T-cell (primary cell): ENCODE data around the gene CPLX3. TPM values are rescaled to one million over a fixed set of nuclear protein-coding genes. Genes with fewer than 3 reads are reported as not detected.

Source experiments
- ATAC-seq, 4 experiments: fragments of 200-7000 bp in 3 of 4; fragments of 150-1000 bp in 1 of 4; cut with Tn5 transposase; replicated peaks in 1 of 4; 1 replicate in 3 of 4; 2 replicates in 1 of 4; pipeline ENCODE4 v1.10.0; 2021; ENCODE audit warnings: moderate library complexity in 3 of 4, mild to moderate bottlenecking in 2 of 4, moderate number of reproducible peaks in 1 of 4
- CTCF ChIA-PET, 2 donors: fragments of 300-600 bp; sonication (Branson Sonifier 250); formaldehyde crosslinking; loops; one replicate each; lab custom pipeline; 2022; ENCODE audit warnings: antibody characterized with exemption in 2 of 2; lab: Charles Lee
- POLR2A ChIA-PET, 2 donors: fragments of 300-600 bp; sonication (Branson Sonifier 250); formaldehyde crosslinking; loops; one replicate each; lab custom pipeline; 2022; ENCODE audit warnings: antibody characterized with exemption in 2 of 2; lab: Charles Lee
- DNase-seq, 35 experiments: peaks; one replicate each; pipeline versions ENCODE4 v3.0.0 to v3.0.0-alpha.2; 2013 to 2023
- H3K27ac ChIP-seq: one replicate; pipeline ENCODE4 v1.5.1; 2013; ENCODE audit warnings: low read length
- H3K27me3 ChIP-seq, 2 experiments: replicated peaks in 1 of 2; 1 replicate in 1 of 2; 2 replicates in 1 of 2; pipeline versions ENCODE4 v1.6.1 to v1.7.0; 2013; ENCODE audit warnings: low read length in 1 of 2, mixed read lengths in 1 of 2; ENCODE audit not compliant: control insufficient read depth in 2 of 2, insufficient read depth in 2 of 2; ENCODE audit errors: extremely low read depth in 1 of 2
- H3K36me3 ChIP-seq, 2 donors: 1 replicate in 1 of 2; 2 replicates in 1 of 2; pipeline versions ENCODE4 v1.6.1 to v1.7.0; 2013; ENCODE audit warnings: low read length in 1 of 2; ENCODE audit not compliant: control insufficient read depth in 2 of 2, insufficient read depth in 1 of 2; ENCODE audit errors: extremely low read depth in 1 of 2
- H3K4me1 ChIP-seq, 2 experiments: 1 replicate in 1 of 2; 2 replicates in 1 of 2; pipeline versions ENCODE4 v1.6.1 to v1.7.0; 2013; ENCODE audit warnings: low read length in 2 of 2, mixed read lengths in 1 of 2; ENCODE audit not compliant: insufficient read depth in 2 of 2, control insufficient read depth in 1 of 2; ENCODE audit errors: extremely low read depth in 1 of 2
- H3K4me3 ChIP-seq, 2 donors: 1 replicate in 1 of 2; 2 replicates in 1 of 2; pipeline versions ENCODE4 v1.5.1 to v1.7.0; 2013; ENCODE audit warnings: mild to moderate bottlenecking in 2 of 2, low read length in 1 of 2, moderate library complexity in 1 of 2; ENCODE audit not compliant: control insufficient read depth in 1 of 2; ENCODE audit errors: extremely low read depth in 1 of 2
- H3K9me3 ChIP-seq: 2 replicates; pipeline ENCODE4 v1.7.0; 2013
- H3K27ac Mint-ChIP-seq, 2 donors: one replicate each; pipeline ENCODE4 v1.8.0; 2020 to 2021; ENCODE audit warnings: mild to moderate bottlenecking in 2 of 2, mixed read lengths in 2 of 2
- H3K27me3 Mint-ChIP-seq, 2 donors: one replicate each; pipeline ENCODE4 v1.8.0; 2021 to 2022; ENCODE audit warnings: mixed read lengths in 2 of 2
- H3K36me3 Mint-ChIP-seq: one replicate; pipeline ENCODE4 v1.8.0; 2021; ENCODE audit warnings: mixed read lengths
- H3K4me1 Mint-ChIP-seq, 3 donors: one replicate each; pipeline ENCODE4 v1.8.0; 2020 to 2022; ENCODE audit warnings: mixed read lengths in 3 of 3, mild to moderate bottlenecking in 1 of 3
- H3K4me3 Mint-ChIP-seq, 3 donors: one replicate each; pipeline ENCODE4 v1.8.0; 2020 to 2022; ENCODE audit warnings: mild to moderate bottlenecking in 3 of 3, mixed read lengths in 3 of 3, moderate library complexity in 3 of 3
- H3K9me3 Mint-ChIP-seq, 3 donors: one replicate each; pipeline ENCODE4 v1.8.0; 2020 to 2022; ENCODE audit warnings: mixed read lengths in 3 of 3
- WGBS: methylation state at CpG from one replicate; pipeline ENCODE4 v1.1.5; 2013; ENCODE audit warnings: missing lambda C conversion rate; ENCODE audit not compliant: insufficient coverage; 5-methylcytosine and 5-hydroxymethylcytosine counted together
- total RNA-seq, 35 experiments: library from RNA in 6 of 35; stranded (reverse) in 6 of 35; fragments of 120-200 nt in 1 of 35; gene quantifications; one replicate each; pipeline versions ENCODE4 v1.2.1 to v1.2.4 and lab custom pipeline; 2013 to 2026

Gene CPLX3
- total RNA-seq, 5 donors from 2014 or later (not counting 1 experiment from before 2014, with no cell fraction given): 0.16 to 0.50 (median 0.26) TPM; not detected in 2

DNA sequence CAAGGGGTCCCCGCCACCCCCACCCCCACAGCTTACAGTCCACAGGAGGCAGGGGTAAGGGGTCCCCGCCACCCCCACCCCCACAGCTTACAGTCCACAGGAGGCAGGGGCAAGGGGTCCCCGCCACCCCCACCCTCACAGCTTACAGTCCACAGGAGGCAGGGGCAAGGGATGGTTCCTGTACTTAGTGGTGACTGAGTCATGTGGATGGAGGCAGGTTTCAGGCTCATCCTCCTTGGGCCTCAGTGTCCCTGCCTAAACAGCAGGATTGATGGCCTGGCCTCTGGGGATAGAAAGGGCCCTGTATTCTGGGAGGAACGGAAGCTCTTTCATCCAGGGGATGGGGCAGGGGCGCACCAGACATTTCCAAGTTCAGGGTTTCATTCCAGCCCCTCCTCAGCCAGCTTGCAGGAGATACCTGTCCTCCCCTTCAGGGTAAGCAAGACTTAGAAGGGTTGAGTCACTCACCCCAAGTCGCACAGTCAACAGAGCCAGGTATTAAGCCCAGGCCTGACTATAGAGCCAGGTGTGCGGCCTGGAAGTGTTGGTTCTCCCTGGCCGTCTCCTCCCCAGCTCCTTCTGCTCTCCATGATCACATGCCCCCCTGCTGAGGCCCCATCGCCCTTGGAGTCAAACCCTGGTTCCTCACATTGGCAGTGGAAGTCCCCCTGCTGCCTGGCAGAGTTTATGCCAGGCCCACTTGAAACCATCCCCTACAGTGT, 32.0 kb upstream of the CPLX3 start:
- DNase-seq: peak in 1 of 35 experiments; percentile 18
- H3K9me3 Mint-ChIP-seq: no peaks in the 10 kb centered on the region
- ChIA-PET CTCF (interaction anchor here (0.8 to 8.6 kb wide), 9 partner anchors 10 to 229 kb away, joined by 3 to 158 read pairs (median 9); partner anchors contain the start of genes CSK (in 2 of the 2) and PPCDC (in 1 of the 2)), POLR2A (interaction anchor here (0.6 to 1.6 kb wide), 8 partner anchors 10 to 157 kb away, joined by 3 to 9 read pairs (median 3); partner anchors contain the start of gene CSK (in 1 of the 2))
- no peaks in the 10 kb centered on the region for H3K27me3 Mint-ChIP-seq
- peak in 2 of 4 experiments; percentile 22 to 27 for ATAC-seq
- peaks cover 1 to 59% of the 10 kb centered on the region in 2 donors for H3K36me3 ChIP-seq
- H3K36me3 Mint-ChIP-seq: peaks cover 27% of the 10 kb centered on the region
- H3K4me1 ChIP-seq: peaks cover 78 to 96% of the 10 kb centered on the region in 2 experiments
- H3K27ac Mint-ChIP-seq: peak overlapping the region; percentile 94 to 95
- H3K4me3 Mint-ChIP-seq: peak overlapping the region; percentile 54 to 65 (median 55)
- 75% methylated on average over 3 of the region's 9 CpGs for WGBS
- no peaks in the 10 kb centered on the region for H3K9me3 ChIP-seq
- H3K27me3 ChIP-seq: no peaks in the 10 kb centered on the region
- H3K27ac ChIP-seq: peak overlapping the region; percentile 74
- H3K4me1 Mint-ChIP-seq: peaks cover 89 to 94% (median 91%) of the 10 kb centered on the region in 3 donors
- no peak overlapping the region for H3K4me3 ChIP-seq

DNA sequence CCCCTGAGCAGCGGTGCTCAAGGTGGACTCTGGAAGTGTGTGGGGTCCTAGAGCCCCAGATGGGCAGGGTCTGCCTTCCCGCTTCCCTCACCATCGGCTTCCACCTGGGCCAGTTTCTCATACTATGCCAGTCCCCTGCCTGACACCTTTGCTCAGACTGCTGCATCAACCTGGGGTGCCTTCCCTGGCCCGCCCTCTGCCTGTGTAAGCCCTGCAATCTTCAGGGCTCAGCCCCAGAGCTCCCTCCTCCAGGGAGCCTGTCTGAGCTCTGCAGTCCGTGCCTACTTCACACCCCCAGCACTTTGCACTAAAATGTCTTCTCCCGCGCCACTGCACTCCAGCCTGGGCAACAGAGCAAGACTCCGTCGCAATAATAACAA, 31.5 kb upstream of the CPLX3 start:
- Histone ChIP-seq H3K4me3 (no peak overlapping the region), H3K9me3 (no peaks in the 10 kb centered on the region), H3K4me1 (peaks cover 77 to 96% of the 10 kb centered on the region in 2 experiments), H3K27me3 (no peaks in the 10 kb centered on the region), H3K36me3 (peaks cover 7 to 60% of the 10 kb centered on the region in 2 donors), H3K27ac (peak overlapping the region; percentile 74)
- H3K27ac Mint-ChIP-seq: peak overlapping the region; percentile 94 to 95
- ChIA-PET CTCF (interaction anchor here (1.2 to 8.6 kb wide), 5 partner anchors 10 to 161 kb away, joined by 3 to 158 read pairs (median 58); partner anchors contain the start of gene CSK (in 1 of the 2)), POLR2A (no interaction called here)
- no peaks in the 10 kb centered on the region for H3K9me3 Mint-ChIP-seq
- peak in 1 of 4 experiments; percentile 45 for ATAC-seq
- peaks cover 89 to 94% (median 91%) of the 10 kb centered on the region in 3 donors for H3K4me1 Mint-ChIP-seq
- H3K4me3 Mint-ChIP-seq: peak overlapping the region; percentile 54 to 65 (median 55)
- H3K27me3 Mint-ChIP-seq: no peaks in the 10 kb centered on the region
- DNase-seq: peak in 1 of 35 experiments; percentile 47
- peaks cover 27% of the 10 kb centered on the region for H3K36me3 Mint-ChIP-seq
- WGBS: 66% methylated on average over 3 of the region's 9 CpGs

DNA sequence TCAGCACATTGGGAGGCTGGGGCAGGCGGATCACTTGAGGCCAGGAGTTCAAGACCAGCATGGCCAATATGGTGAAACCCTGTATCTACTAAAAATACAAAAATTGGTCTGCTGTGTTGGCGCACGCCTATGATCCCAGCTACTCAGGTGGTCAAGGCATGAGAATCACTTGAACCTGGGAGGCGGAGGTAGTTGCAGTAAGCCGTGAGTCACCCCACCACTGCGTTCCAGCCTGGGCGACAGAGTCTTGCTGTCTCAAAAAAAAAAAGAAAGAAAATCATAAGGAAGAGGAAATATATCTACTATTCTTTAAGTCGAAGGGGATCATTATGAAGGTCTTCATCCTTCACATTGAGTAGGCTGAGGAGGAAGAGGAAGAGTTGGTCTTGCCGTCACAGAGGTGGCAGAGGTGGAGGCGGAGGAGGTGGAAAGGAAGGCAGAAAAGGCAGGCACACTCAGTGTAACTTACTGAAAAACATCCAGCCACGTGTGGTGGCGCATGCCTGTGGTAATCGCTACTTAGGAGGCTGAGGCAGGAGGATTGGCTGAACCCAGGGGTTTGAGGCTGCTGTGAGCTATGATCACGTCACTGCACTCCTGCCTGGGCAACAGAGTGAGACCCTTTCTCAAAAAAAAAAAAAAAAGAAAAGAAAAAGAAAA, 30.3 kb upstream of the CPLX3 start:
- CTCF ChIA-PET: interaction anchor here (0.6 to 8.6 kb wide), 6 partner anchors 8 to 154 kb away, joined by 3 to 158 read pairs (median 41); partner anchors contain the start of gene CSK (in 1 of the 2)

DNA sequence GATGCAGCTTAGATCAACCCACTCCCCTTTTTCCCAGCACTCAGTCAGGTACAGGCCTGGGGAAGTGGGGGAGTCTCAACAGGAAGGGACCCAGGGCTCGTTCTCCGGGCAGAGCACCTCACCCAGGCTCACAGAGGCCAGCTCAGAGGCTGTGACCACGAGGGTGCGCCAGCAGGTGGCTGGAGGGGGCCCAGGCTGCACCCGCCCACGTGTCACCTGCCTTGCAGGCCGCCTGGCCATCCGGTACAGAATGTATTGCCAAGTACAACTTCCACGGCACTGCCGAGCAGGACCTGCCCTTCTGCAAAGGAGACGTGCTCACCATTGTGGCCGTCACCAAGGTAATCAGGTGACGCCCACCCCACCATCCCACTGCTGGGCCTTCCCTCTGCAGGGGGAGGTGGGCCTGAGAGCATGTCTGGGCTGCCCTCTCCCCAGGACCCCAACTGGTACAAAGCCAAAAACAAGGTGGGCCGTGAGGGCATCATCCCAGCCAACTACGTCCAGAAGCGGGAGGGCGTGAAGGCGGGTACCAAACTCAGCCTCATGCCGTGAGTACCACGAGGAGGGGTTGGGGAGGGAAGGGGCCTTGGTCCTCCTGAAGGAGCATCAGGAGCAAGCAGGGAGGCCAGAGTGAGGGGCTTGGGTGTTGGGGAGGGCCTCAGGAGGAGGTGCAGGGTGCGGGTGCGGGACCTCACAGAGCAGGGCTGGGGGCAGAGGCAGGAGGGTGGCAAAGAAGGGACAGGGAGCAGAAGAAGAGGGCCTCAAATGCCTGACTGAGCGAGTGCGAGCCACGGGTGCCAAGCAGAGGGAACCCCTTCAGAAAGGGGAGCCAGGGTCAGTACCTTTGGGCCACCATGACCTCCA, 27.8 kb upstream of the CPLX3 start:
- Mint-ChIP-seq H3K36me3 (peaks cover 24% of the 10 kb centered on the region), H3K9me3 (no peaks in the 10 kb centered on the region), H3K4me3 (peak overlapping the region in 2 of 3 donors; percentile 28 to 53), H3K27me3 (no peaks in the 10 kb centered on the region), H3K27ac (peak overlapping the region; percentile 86 to 90), H3K4me1 (peaks cover 56 to 62% (median 61%) of the 10 kb centered on the region in 3 donors)
- Histone ChIP-seq H3K4me1 (peaks cover 42 to 71% of the 10 kb centered on the region in 2 experiments), H3K27ac (peak overlapping the region; percentile 87), H3K36me3 (peaks cover 18 to 78% of the 10 kb centered on the region in 2 donors), H3K4me3 (no peak overlapping the region), H3K9me3 (no peaks in the 10 kb centered on the region), H3K27me3 (no peaks in the 10 kb centered on the region)
- DNase-seq (no peak), ATAC-seq (no peak)
- ChIA-PET CTCF (interaction anchor here (0.6 to 8.6 kb wide), 12 partner anchors 10 to 164 kb away, joined by 3 to 158 read pairs (median 16); partner anchors contain the start of gene CSK (in 1 of the 2)), POLR2A (no interaction called here)
- WGBS: 68% methylated on average over 20 of the region's 25 CpGs

More for the DNA sequence above, 30.3 kb upstream of the CPLX3 start:
- POLR2A ChIA-PET: interaction anchor here (0.6 to 1.2 kb wide), 2 partner anchors 8 to 38 kb away, joined by 3 to 5 read pairs; no protein-coding TSS in a partner anchor
- H3K27me3 ChIP-seq: no peaks in the 10 kb centered on the region
- H3K4me1 ChIP-seq: peaks cover 67 to 94% of the 10 kb centered on the region in 2 experiments
- WGBS: 0% methylated on average over 1 of the region's 14 CpGs
- ATAC-seq: peak; percentile 20 to 25 (median 23)
- H3K36me3 ChIP-seq: peaks cover 12 to 61% of the 10 kb centered on the region in 2 donors
- H3K9me3 ChIP-seq: no peaks in the 10 kb centered on the region
- Mint-ChIP-seq H3K27ac (peak overlapping the region; percentile 86 to 95), H3K4me1 (peaks cover 81 to 87% (median 85%) of the 10 kb centered on the region in 3 donors), H3K27me3 (no peaks in the 10 kb centered on the region), H3K36me3 (peaks cover 31% of the 10 kb centered on the region), H3K4me3 (peak overlapping the region; percentile 49 to 65 (median 56)), H3K9me3 (no peaks in the 10 kb centered on the region)
- H3K4me3 ChIP-seq: peak overlapping the region in 1 of 2 donors; percentile 7
- peak in 12 of 35 experiments; percentile 14 to 54 (median 41) for DNase-seq
- peak overlapping the region; percentile 74 for H3K27ac ChIP-seq

DNA sequence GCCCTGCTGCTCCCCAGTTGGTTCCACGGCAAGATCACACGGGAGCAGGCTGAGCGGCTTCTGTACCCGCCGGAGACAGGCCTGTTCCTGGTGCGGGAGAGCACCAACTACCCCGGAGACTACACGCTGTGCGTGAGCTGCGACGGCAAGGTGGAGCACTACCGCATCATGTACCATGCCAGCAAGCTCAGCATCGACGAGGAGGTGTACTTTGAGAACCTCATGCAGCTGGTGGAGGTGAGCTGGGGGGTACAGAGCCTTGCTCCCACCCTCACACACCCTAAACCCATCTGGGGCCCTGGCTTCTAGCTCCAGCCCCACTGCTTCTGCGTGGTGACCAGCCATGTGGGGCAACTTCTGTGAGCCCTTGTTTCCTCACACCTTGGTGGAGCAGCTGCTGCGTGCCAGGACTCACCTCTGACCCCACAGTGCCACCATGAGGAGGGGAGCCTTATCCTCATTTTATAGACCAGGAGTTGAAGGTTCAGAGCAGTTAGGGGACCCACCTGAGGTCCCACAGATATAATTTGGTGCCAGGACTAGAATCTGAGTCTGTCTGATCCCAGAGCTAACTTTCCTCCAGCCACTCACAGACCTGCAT, 27.1 kb upstream of the CPLX3 start:
- Mint-ChIP-seq H3K9me3 (no peaks in the 10 kb centered on the region), H3K27ac (peak overlapping the region; percentile 86 to 89), H3K27me3 (no peaks in the 10 kb centered on the region), H3K36me3 (peaks cover 29% of the 10 kb centered on the region), H3K4me3 (peak overlapping the region in 1 of 3 donors; percentile 53), H3K4me1 (peaks cover 54 to 63% (median 57%) of the 10 kb centered on the region in 3 donors)
- Histone ChIP-seq H3K4me3 (no peak overlapping the region), H3K9me3 (no peaks in the 10 kb centered on the region), H3K27me3 (no peaks in the 10 kb centered on the region), H3K4me1 (peaks cover 39 to 63% of the 10 kb centered on the region in 2 experiments), H3K27ac (peak overlapping the region; percentile 87), H3K36me3 (peaks cover 18 to 84% of the 10 kb centered on the region in 2 donors)
- 83% methylated on average over 12 of the region's 16 CpGs for WGBS
- CTCF ChIA-PET: interaction anchor here (0.5 to 3.9 kb wide), 11 partner anchors 9 to 1092 kb away, joined by 3 to 41 read pairs (median 5); no protein-coding TSS in a partner anchor
- DNase-seq (peak in 1 of 35 experiments; percentile 56), ATAC-seq (peak in 3 of 4 experiments; percentile 10 to 21 (median 10))
- POLR2A ChIA-PET: no interaction called here
